ENCODE results near the gene OSBP2.
A peak's percentile ranks its signal among the peaks of the same experiment; 100 is the strongest.
"Not testable (repeated sequence)": the region's sequence is repeated elsewhere in the genome, so short reads cannot be mapped to it uniquely, and the experiment has no call there.

Gene OSBP2

DNA sequence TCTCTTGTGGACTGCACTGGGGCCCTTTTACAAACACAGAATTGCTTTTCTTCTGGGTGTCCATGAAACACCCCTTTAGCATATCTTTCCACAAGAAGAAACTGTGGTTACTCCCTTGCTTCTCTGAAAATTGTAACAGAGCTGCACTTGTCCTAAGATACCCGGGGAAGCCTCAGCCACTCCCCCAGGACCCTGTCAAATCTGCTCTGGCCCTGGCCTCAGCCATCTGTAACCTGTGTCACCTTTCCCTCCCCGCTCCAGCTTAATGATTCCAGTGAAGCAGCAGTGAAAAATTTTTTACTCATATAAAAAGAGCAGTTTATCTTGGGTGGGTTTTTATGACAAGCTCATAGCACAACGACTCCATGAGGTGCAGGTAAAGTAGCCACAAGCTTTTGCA lies 23.6 kb upstream of the OSBP2 start:
- Histone ChIP-seq H3K36me3 (no peaks in the 10 kb centered on the region), H3K4me3 (ENCODE audit: low read depth, low read length) (no peak overlapping the region), H3K9me3 (no peaks in the 10 kb centered on the region), H3K27me3 (no peaks in the 10 kb centered on the region), H3K4me1 (peaks cover 6% of the 10 kb centered on the region)
- TF ChIP-seq, protein P1, sequence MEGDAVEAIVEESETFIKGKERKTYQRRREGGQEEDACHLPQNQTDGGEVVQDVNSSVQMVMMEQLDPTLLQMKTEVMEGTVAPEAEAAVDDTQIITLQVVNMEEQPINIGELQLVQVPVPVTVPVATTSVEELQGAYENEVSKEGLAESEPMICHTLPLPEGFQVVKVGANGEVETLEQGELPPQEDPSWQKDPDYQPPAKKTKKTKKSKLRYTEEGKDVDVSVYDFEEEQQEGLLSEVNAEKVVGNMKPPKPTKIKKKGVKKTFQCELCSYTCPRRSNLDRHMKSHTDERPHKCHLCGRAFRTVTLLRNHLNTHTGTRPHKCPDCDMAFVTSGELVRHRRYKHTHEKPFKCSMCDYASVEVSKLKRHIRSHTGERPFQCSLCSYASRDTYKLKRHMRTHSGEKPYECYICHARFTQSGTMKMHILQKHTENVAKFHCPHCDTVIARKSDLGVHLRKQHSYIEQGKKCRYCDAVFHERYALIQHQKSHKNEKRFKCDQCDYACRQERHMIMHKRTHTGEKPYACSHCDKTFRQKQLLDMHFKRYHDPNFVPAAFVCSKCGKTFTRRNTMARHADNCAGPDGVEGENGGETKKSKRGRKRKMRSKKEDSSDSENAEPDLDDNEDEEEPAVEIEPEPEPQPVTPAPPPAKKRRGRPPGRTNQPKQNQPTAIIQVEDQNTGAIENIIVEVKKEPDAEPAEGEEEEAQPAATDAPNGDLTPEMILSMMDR (IDR thresholded peaks at IDR 0.05; ENCODE audit: low read depth, low read length) = no peak
- DNase-seq = no peak

DNA sequence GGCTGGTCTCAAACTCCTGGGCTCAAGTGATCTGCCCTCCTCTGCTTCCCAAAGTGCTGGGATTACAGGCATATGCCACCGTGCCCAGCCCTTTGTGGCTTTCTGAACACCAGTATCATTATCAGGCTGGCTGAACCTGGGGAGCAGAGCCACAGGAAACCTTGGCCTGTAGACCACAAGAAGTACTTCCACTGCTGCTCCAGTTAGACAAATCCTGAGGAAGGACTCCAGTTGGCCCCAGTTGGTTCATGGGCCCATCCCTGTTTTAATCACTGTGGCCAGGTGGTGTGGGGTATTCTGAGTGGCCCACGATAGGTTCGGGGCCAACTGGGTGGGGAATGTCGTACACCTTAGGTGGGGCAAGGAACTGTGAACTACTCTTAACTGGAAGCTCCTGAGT lies 21.5 kb upstream of the OSBP2 start:
- H3K4me3 ChIP-seq (ENCODE audit: low read depth, low read length) = no peak overlapping the region
- no peaks in the 10 kb centered on the region for H3K9me3 ChIP-seq
- no peaks in the 10 kb centered on the region for H3K36me3 ChIP-seq
- no peak for DNase-seq
- peaks cover 6% of the 10 kb centered on the region for H3K4me1 ChIP-seq
- TF ChIP-seq, protein P1 (IDR thresholded peaks at IDR 0.05; ENCODE audit: low read depth, low read length) = no peak
- no peaks in the 10 kb centered on the region for H3K27me3 ChIP-seq

DNA sequence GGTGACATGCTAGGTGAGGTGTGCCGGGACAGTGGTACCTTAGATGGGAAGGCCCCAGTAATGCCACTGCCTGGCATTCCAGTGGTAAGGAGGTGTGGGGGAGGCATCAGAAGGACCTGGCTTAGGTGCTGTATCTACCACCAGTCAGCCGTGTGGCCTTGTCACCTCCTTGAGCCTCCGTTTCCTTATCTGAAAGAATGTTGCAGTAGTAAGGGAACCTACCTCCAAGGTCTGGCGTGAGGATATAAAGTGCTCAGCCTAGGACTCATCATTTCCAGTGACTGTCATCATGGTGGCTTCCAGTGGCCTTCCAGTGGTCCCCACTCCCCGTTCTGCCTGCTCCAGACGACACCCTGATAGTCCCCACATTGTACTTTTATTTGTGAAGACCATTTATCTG lies 20.2 kb upstream of the OSBP2 start:
- Histone ChIP-seq H3K4me3 (ENCODE audit: low read depth, low read length) (no peak overlapping the region), H3K9me3 (no peaks in the 10 kb centered on the region), H3K27me3 (no peaks in the 10 kb centered on the region), H3K36me3 (no peaks in the 10 kb centered on the region), H3K4me1 (peaks cover 6% of the 10 kb centered on the region)
- TF ChIP-seq, protein P1 (IDR thresholded peaks at IDR 0.05; ENCODE audit: low read depth, low read length) = no peak
- DNase-seq = no peak

DNA sequence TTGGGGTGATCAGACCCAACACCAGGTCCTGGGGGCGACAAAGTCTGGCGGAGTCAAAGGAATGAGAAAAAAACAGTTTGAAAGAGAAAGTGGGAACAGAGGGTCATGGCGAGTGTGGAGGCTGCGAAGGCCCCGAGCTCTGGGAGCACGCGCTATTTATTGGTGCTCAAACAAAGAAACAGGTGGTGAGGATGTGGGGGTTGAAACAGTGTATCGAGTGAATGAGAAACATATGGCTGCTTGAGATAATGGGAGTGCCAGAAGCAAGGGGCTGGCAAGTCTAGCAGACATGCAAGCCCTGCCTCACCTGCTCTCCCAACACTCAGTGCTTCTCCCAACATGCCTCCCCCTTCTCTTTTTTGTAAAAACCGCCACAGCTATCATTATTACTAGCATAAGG lies 19.2 kb upstream of the OSBP2 start:
- Histone ChIP-seq H3K9me3 (no peaks in the 10 kb centered on the region), H3K4me3 (ENCODE audit: low read depth, low read length) (no peak overlapping the region), H3K27me3 (no peaks in the 10 kb centered on the region), H3K36me3 (no peaks in the 10 kb centered on the region), H3K4me1 (peaks cover 6% of the 10 kb centered on the region)
- DNase-seq = peak; percentile 27
- TF ChIP-seq, protein P1 (IDR thresholded peaks at IDR 0.05; ENCODE audit: low read depth, low read length) = no peak

DNA sequence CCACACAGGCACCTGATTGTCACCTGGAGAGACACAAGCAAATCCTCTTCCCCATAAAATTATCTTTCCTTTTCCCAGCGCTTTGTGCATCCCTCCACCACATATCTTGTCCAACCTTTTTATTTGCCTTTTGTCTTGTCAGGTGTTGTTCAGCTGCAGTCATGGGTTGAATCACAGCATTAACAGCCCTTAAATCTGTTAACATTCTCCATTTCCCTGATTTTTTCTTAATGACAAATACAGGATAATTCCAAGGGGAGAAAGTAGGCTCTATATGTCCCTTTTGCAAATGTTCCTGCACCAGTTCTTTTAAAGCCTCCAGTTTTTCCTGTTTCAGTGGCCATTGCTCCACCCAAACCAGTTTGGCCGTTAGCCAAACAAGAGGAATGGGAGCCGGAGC lies 18.1 kb upstream of the OSBP2 start:
- peaks cover 15% of the 10 kb centered on the region for H3K4me1 ChIP-seq
- H3K4me3 ChIP-seq (ENCODE audit: low read depth, low read length); H3K36me3 ChIP-seq; H3K9me3 ChIP-seq; H3K27me3 ChIP-seq; DNase-seq: not testable (repeated sequence)

DNA sequence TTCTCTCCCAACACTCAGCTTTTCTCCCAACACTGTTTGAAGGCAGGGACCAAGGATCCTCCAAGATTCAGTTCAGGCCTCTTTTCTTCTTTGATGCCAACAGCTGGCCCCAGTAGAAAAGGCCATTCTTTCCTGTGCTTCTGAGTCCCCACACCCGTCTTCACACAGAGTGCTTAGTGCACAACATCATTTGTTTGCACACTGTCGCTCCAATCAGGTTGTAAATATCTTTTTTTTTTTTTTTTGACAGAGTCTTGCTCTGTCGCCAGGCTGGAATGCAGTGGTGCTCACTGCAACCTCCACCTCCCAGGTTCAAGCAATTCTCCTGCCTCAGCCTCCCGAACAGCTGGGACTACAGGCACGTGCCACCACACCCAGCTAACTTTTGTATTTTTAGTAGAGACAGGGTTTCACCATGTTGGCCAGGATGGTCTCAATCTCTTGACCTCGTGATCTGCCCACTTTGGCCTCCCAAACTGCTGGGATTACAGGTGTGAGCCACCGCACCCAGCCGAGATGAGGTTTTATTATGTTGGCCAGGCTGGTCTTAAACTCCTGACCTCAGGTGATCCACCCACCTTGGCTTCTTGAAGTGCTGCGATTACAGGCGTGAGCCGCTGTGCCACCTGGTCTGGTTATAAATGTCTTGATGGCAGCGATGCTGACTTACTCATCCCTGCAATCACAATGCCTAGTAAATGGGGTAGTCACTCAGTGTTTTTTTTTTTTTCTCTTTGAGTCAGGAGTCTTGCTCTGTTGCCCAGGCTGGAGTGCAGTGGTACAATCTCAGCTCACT lies 14.6 kb upstream of the OSBP2 start:
- peaks cover 21% of the 10 kb centered on the region for H3K4me1 ChIP-seq
- DNase-seq; H3K36me3 ChIP-seq; H3K27me3 ChIP-seq; H3K9me3 ChIP-seq; H3K4me3 ChIP-seq (ENCODE audit: low read depth, low read length): not testable (repeated sequence)

DNA sequence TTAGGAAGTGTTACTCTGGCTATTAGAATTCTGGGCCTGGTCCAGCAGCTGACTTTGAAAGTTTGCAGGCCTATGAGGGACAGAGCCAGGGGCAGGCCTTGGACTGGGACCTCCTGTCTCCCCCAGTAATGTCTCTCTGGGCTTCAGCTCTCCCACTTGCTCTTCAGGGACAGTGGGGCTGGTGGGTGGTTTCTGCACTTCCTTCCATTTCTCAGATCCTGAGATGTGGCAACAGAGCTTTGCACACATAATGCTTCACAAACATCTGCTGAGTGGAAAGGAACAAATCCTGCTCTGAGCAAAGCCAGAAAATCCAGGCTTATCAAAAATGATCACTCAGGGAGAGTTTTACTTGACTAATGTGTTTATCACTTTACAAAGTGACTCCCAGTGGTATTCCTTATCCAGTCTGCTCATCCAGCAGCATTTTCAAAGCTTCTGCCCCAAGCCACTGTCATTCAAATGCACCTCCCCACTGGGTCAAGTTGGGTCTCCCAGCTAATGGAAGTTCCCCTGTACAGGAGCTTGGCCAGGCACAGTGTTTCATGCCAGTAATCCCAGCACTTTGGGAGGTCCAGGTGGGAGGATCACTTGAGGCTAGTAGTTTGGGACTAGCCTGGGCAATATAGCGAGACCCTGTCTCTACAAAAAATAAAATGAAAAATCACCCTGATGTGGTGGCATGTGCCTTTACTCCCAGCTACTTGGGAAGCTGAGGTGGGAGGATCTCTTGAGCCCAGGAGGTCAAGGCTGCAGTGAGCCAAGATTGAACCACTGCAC lies 13.5 kb upstream of the OSBP2 start:
- peak; percentile 29 for DNase-seq
- H3K27me3 ChIP-seq = no peaks in the 10 kb centered on the region
- H3K36me3 ChIP-seq = no peaks in the 10 kb centered on the region
- H3K4me3 ChIP-seq (ENCODE audit: low read depth, low read length) = no peak overlapping the region
- TF ChIP-seq, protein P1 (IDR thresholded peaks at IDR 0.05; ENCODE audit: low read depth, low read length) = no peak
- H3K4me1 ChIP-seq = peaks cover 15% of the 10 kb centered on the region
- no peaks in the 10 kb centered on the region for H3K9me3 ChIP-seq
